ENCODE measurements around the gene GAPDHS. TPM values are rescaled to one million over a fixed set of nuclear protein-coding genes. Genes with fewer than 3 reads are reported as not detected.

GAPDHS gene
- total RNA-seq, 1 donor, result not detected

DNA sequence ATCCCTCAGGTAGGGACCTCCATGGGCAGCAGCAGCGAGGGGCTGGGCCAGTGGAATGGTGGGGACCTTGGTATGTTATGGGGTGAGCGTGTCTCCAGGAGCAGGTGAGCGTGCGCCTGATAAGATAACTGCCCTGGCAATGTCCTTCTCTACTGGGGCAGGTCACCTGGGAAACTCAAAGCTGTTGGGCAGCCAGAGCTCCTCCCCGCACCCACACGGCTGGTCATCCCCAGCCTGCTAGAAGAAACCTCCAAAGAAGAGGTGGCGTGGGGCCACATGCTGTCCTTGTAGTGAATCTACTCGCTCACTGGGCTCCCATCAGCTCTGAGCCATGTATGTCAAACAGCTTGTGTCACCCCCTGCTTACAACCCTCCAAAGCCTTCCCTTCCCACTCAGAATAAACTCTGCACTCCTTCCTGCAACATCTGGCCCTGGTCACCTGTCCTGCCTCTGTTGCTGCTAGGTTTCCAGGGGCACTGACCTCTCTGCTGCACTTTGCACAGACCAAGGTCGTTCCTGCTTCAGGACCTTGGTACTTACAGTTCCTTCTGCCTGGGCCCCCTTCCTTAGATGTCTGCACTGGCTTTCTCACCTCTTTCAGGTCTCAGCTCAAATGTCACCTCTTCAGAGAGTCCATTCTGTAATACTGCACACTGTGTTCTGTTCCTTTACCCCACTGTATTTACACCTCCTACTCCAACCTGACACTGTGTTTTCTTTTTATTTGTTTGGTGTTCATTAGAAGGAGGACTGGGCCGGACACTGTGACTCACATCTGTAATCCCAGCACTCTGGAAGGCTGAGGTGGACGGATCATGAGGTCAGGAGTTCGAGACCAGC is 32.0 kb downstream of the GAPDHS start:
- H3K4me1 ChIP-seq (ENCODE audit: insufficient read depth, low read length), result no peaks in the 10 kb centered on the region
- H3K27me3 ChIP-seq (ENCODE audit: insufficient read depth, low read length), result no peaks in the 10 kb centered on the region
- no peaks in the 10 kb centered on the region for H3K9me3 ChIP-seq (ENCODE audit: low read depth, low read length)
- no peak overlapping the region for H3K4me3 ChIP-seq (ENCODE audit: low read length)

DNA sequence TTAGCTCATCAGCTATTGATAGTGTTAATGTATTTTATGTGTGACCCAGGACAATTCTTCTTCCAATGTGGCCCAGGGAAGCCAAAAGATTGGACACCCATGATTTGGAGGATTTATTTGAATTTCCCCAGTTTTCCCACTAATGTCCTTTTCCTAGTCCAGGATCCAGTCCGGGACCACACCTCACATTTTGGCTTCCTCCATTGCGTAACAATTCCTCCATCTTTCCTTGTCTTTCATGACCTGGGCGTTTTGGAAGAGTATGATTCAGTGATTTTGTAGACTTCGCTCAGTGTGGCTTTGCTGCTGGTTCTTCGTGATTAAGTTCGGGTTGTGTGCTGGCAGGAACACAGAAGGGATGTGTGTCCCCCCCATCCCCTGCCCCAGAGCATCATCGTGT is 33.5 kb downstream of the GAPDHS start:
- H3K4me1 ChIP-seq (ENCODE audit: insufficient read depth, low read length), result no peaks in the 10 kb centered on the region
- no peaks in the 10 kb centered on the region for H3K9me3 ChIP-seq (ENCODE audit: low read depth, low read length)
- H3K27me3 ChIP-seq (ENCODE audit: insufficient read depth, low read length), result no peaks in the 10 kb centered on the region
- H3K4me3 ChIP-seq (ENCODE audit: low read length), result no peak overlapping the region

DNA sequence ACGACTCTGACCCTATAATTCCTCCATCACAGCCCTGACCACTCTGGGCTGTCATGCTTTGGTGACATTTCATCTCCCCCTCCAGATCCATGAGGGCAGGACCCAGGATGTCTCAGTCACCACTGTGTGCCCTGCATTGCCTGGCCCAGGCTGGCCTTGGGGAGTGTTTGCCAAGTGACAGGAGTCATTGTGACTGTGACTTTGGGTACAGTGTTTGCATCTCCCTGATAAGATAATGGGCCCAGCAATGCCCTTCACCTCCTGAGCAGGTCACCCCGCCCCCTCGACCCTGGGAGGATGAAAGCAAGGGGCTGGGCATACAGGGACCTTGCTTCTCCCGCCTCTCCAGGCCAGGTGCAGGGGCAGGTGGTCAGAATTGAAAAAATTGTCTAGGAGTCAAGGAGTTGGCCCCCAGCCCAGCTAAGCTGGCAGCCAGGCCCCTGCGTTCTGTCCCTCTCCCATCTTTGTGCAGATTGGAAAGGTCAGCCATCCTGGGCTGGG is 36.1 kb downstream of the GAPDHS start:
- Histone ChIP-seq H3K9me3 (ENCODE audit: low read depth, low read length) (no peaks in the 10 kb centered on the region), H3K27me3 (ENCODE audit: insufficient read depth, low read length) (no peaks in the 10 kb centered on the region), H3K4me1 (ENCODE audit: insufficient read depth, low read length) (no peaks in the 10 kb centered on the region), H3K4me3 (ENCODE audit: low read length) (no peak overlapping the region)

DNA sequence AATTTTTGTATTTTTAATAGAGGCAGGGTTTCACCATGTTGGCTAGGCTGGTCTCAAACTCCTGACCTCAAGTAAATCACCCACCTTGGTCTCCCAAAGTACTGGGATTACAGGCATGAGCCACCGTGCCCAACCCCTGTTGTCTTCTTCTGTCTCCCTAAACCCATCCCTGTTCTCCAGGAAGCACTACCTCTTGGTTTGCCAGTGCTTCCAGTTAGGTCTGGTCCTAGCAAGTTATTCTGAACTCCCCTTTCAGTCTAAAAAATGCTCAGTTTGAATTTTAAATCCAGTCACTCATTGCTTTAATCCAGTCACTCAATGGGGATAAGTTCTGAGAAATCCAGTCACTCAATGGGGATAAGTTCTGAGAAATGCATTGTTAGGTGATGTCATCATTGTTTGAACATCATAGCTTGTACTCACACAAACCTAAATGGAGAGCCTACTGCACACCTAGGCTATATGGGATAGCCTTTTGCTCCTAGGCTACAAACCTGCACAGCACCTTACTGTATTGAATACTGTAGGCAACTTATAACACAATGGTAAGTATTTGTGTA is 38.2 kb downstream of the GAPDHS start:
- Histone ChIP-seq H3K4me3 (ENCODE audit: low read length) (no peak overlapping the region), H3K4me1 (ENCODE audit: insufficient read depth, low read length) (no peaks in the 10 kb centered on the region), H3K9me3 (ENCODE audit: low read depth, low read length) (peaks cover 12% of the 10 kb centered on the region), H3K27me3 (ENCODE audit: insufficient read depth, low read length) (no peaks in the 10 kb centered on the region)

DNA sequence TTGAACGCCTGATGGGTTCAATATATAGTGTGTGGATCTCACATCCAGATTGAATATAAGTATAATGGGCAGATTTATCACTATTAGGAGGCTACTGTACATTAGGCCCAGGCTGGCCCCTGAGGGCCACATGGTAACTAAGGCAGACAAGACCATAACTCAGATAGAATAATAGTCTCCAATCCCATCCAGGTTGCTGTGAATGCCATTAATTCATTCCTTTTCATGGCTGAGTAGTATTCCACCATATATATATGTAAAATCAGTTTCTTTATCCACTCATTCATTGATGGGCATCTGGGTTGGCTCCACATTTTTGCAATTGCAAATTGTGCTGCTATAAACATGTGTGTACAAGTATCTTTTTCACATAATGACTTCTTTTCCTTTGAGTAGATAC is 44.7 kb downstream of the GAPDHS start:
- Histone ChIP-seq H3K9me3 (ENCODE audit: low read depth, low read length) (peaks cover 13% of the 10 kb centered on the region), H3K4me1 (ENCODE audit: insufficient read depth, low read length) (no peaks in the 10 kb centered on the region), H3K4me3 (ENCODE audit: low read length) (no peak overlapping the region)

DNA sequence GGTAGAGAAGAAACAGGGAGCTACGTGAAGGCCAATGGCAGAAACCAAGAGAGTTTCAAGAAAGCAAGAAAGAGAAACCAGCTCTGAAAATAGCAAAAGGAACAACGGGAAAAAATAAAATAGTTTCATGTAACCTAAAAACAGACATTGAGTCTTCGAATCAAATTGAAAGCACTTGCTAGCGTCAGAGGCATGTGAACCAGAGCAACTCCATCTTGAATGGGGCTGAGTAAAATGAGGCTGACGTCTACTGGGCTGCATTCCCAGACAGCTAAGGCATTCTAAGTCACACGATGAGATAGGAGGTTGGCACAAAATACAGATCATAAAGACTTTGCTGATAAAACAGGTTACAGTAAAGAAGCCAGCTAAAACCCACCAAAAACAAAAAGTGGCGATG is 45.5 kb downstream of the GAPDHS start:
- Histone ChIP-seq H3K9me3 (ENCODE audit: low read depth, low read length) (peaks cover 13% of the 10 kb centered on the region), H3K27me3 (ENCODE audit: insufficient read depth, low read length) (no peaks in the 10 kb centered on the region), H3K4me3 (ENCODE audit: low read length) (no peak overlapping the region), H3K4me1 (ENCODE audit: insufficient read depth, low read length) (no peaks in the 10 kb centered on the region)

More for the DNA sequence above, 44.7 kb downstream of the GAPDHS start:
- H3K27me3 ChIP-seq (ENCODE audit: insufficient read depth, low read length), result no peaks in the 10 kb centered on the region

DNA sequence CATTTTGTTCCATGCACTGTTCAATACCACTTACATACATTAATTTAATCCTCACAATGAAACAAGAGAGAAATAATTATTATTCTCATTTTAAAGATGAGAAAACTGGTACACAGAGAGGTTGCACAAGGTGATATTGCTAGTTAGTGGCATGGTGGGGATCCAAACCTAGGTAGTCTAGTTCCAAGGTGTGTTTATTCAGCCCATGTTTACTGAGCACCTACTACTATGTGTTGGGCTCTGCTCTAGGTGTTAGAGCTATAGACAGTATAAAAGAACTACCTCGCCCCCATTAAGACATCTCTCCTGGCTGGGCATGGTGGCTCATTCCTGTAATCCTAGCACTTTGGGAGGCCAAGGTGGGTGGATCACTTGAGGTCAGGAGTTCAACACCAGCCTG is 49.5 kb downstream of the GAPDHS start:
- Histone ChIP-seq H3K9me3 (ENCODE audit: low read depth, low read length) (no peaks in the 10 kb centered on the region), H3K4me1 (ENCODE audit: insufficient read depth, low read length) (no peaks in the 10 kb centered on the region), H3K27me3 (ENCODE audit: insufficient read depth, low read length) (no peaks in the 10 kb centered on the region), H3K4me3 (ENCODE audit: low read length) (no peak overlapping the region)

DNA sequence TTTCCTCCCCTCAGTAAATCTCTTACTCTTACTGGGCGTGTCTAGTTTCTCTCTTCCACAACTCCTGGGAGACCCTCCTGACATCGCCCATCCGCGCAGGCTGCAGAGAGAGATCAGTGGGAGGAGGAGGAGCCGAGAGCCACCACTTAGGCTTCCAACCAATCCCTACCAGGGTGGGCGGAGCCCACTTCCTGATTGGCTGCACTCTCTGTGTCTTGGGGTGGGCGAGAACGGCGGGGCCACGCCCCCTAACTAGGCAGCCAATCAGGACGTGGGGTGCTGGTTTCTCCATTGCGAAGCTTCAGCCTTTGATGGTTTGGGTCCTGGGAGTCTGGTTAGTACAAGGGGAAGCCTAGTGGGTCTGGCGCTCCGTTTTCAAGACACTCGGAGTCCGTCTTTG is 52.6 kb downstream of the GAPDHS start, which contains the start of gene PMIS2:
Gene PMIS2 (plus strand): TSS at position 326 of the 400 bp plus-strand sequence. CDS start 87 bp downstream, outside the sequence.
- no peaks in the 10 kb centered on the region for H3K4me1 ChIP-seq (ENCODE audit: insufficient read depth, low read length)
- no peaks in the 10 kb centered on the region for H3K9me3 ChIP-seq (ENCODE audit: low read depth, low read length)
- H3K27me3 ChIP-seq (ENCODE audit: insufficient read depth, low read length), result no peaks in the 10 kb centered on the region
- H3K4me3 ChIP-seq (ENCODE audit: low read length), result no peak within 1 kb of the TSS

DNA sequence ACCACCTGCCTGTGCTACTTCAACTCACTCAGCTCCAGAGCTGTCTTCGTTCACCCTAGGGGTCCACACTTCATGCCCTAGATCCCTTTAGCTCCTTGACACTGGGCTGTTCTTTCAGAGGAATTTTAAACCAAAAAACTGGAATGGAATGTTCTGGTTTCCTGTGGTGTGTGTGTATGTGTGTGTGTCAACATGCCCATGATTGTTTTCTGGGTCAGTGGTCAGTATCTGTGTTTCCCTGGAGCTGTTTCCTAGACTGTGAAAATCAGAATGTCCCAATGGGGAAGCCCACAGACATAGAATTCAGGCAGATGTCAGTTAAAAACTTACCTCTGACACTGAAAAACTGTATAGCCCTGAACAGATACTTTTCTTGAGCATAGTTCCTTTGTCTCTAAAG is 54.1 kb downstream of the GAPDHS start:
- no peaks in the 10 kb centered on the region for H3K27me3 ChIP-seq (ENCODE audit: insufficient read depth, low read length)
- no peaks in the 10 kb centered on the region for H3K9me3 ChIP-seq (ENCODE audit: low read depth, low read length)
- H3K4me3 ChIP-seq (ENCODE audit: low read length), result no peak overlapping the region
- H3K4me1 ChIP-seq (ENCODE audit: insufficient read depth, low read length), result no peaks in the 10 kb centered on the region

DNA sequence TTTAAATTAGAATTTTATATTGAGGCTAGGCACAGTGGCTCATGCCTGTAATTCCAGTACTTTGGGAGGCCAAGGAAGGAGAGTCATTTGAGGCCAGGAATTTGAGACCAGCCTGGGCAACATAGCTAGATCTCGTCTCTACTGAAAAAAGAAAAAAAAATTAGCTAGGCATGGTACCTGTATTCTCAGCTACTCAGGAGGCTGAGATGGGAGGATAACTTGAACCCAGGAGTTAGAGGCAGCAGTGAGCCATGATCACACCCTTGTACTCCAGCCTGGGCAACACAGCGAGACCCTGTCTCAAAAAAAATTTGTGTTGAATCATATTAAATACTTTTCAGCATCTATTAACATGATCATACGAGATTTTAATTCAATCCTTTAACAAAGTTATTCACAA is 57.6 kb downstream of the GAPDHS start:
- Histone ChIP-seq H3K9me3 (ENCODE audit: low read depth, low read length) (no peaks in the 10 kb centered on the region), H3K27me3 (ENCODE audit: insufficient read depth, low read length) (no peaks in the 10 kb centered on the region), H3K4me3 (ENCODE audit: low read length) (no peak overlapping the region), H3K4me1 (ENCODE audit: insufficient read depth, low read length) (no peaks in the 10 kb centered on the region)

DNA sequence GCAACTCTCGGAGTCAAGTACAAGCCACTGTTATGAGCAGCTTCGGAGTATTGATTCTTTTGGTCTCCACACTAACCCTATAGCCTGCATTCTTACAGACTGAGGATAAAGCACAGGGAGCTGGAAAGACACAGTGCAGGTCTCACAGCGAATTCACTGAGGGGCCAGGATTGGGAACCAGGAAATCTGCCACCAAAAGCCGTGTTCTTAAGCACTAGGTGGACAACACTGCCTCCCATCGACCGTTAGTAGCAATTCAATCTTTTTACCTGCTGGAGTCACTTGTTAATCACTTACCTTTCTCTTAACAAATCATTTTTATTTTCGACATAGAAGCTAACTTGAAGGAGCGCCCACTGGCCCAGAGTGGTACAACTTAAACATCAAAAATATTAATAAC is 59.0 kb downstream of the GAPDHS start:
- H3K27me3 ChIP-seq (ENCODE audit: insufficient read depth, low read length), result no peaks in the 10 kb centered on the region
- H3K4me3 ChIP-seq (ENCODE audit: low read length), result no peak overlapping the region
- no peaks in the 10 kb centered on the region for H3K4me1 ChIP-seq (ENCODE audit: insufficient read depth, low read length)
- no peaks in the 10 kb centered on the region for H3K9me3 ChIP-seq (ENCODE audit: low read depth, low read length)

Other genes starting within 250 kb of the GAPDHS start
- gene MAG, start 241.3 kb upstream of the GAPDHS start, total RNA-seq, result not detected
- 50.4 TPM for gene CD22, start 204.3 kb upstream of the GAPDHS start, total RNA-seq
- 1.9 TPM for gene FFAR1, start 185.6 kb upstream of the GAPDHS start, total RNA-seq
- 0.73 TPM for gene FFAR3, start 175.0 kb upstream of the GAPDHS start, total RNA-seq
- 0.21 TPM for gene GPR42, start 162.4 kb upstream of the GAPDHS start, total RNA-seq
- 16.5 TPM for gene FFAR2, start 85.2 kb upstream of the GAPDHS start, total RNA-seq
- not detected for gene KRTDAP, start 43.0 kb upstream of the GAPDHS start, total RNA-seq
- gene DMKN, start 19.8 kb upstream of the GAPDHS start, total RNA-seq, result not detected
- gene SBSN, start 5.1 kb upstream of the GAPDHS start, total RNA-seq, result not detected
- gene TMEM147, start 12.2 kb downstream of the GAPDHS start, total RNA-seq, result 25.9 TPM
- gene ATP4A, start 30.2 kb downstream of the GAPDHS start, total RNA-seq, result not detected
- gene PMIS2, start 52.7 kb downstream of the GAPDHS start, total RNA-seq, result not detected
- 6.0 TPM for gene HAUS5, start 79.3 kb downstream of the GAPDHS start, total RNA-seq
- 16.0 TPM for gene RBM42, start 95.6 kb downstream of the GAPDHS start, total RNA-seq
- gene ETV2, start 108.3 kb downstream of the GAPDHS start, total RNA-seq, result not detected
- gene COX6B1, start 114.9 kb downstream of the GAPDHS start, total RNA-seq, result 219 TPM
- gene UPK1A, start 133.1 kb downstream of the GAPDHS start, total RNA-seq, result not detected
- gene ZBTB32, start 171.1 kb downstream of the GAPDHS start, total RNA-seq, result 0.42 TPM
- 10.8 TPM for gene KMT2B, start 184.5 kb downstream of the GAPDHS start, total RNA-seq
- 8.7 TPM for gene IGFLR1, start 209.0 kb downstream of the GAPDHS start, total RNA-seq
- gene U2AF1L4, start 212.0 kb downstream of the GAPDHS start, total RNA-seq, result 18.4 TPM
- gene PSENEN, start 212.2 kb downstream of the GAPDHS start, total RNA-seq, result 8.0 TPM
- 1.9 TPM for gene LIN37, start 215.1 kb downstream of the GAPDHS start, total RNA-seq
- not detected for gene HSPB6, start 223.6 kb downstream of the GAPDHS start, total RNA-seq
- 5.1 TPM for gene PROSER3, start 224.7 kb downstream of the GAPDHS start, total RNA-seq
- gene ARHGAP33, start 242.1 kb downstream of the GAPDHS start, total RNA-seq, result 4.1 TPM